Pulmonary artery endothelial cell (primary cell): ENCODE results near the gene C9orf50. TPM values are rescaled to one million over a fixed set of nuclear protein-coding genes. Genes with fewer than 3 reads are reported as not detected.

Experiments
- DNase-seq: peaks from one replicate; pipeline ENCODE4 v3.0.0-alpha.2; 2011; ENCODE audit warnings: low read depth, low spot score
- total RNA-seq: library from RNA; depleted of rRNA; stranded (reverse); fragments of >200 nt; gene quantifications from 2 replicates; pipeline ENCODE4 v1.2.3, GENCODE V29; 2014

C9orf50 gene
- total RNA-seq, 1 donor from 2014 or later: not detected

DNA sequence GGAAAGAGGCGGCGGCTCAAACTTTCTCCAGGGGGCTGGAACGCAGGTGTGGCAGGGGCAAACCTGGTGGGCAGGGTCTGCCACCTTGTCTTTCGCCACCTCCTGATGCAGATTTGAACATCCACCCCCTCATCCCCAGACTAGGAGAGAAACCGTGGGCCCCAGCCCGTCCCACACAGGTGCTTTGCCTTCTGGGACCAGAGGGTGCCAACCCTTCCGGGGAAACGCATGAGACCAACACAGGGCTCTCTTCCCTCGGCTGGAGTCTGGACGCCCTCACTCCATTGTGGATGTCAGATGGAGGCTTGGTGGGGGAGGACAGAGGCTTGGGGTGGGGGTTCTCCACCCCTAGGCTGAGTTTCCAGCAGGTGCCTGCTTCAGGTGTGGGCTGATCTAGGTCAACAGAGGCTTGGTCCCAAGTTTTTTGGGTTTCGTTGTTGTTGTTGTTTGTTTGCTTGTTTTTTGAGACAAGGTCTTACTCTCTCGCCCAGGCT lies 9.5 kb downstream of the C9orf50 start:
- no peak for DNase-seq

DNA sequence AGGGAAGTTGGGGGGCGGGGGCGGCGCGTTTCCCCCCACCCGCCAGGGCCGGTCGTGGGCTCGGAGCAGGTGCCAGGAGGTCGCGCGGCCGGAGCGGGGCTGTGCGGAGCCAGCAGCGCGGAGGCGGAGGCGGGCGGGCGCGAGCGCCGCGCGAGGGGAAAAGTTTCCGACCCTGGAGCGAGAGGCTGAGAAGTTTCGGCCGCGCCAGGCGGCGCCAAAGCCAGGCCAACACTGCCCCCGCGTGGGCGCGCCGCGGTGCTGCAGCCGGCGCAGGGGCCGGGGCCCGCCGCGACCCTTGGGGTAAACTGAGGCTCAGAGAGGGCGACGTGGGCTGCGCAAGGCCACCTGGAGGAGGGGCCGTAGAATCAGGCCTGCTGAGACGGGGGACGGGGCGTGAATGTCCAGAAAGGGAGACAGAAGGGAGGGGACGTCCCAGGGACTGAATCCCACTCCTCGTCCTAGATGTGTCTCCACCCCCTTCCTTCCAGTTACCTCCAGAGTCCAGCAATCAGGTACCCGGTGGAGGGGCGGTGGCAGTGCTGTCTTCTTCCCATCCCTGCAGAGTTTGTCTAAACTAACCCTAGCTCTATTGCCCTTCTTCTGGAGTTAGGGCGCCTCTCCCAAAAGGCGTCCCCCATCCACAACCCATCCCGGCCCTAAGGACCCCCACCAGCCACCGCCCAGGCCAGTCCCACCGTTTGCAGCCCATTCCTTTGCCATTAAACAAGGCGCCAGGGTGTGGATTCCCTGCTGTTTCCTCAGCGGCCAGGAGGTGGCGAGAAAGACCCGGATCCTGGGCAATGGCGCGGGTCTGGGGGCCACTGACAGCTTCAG lies 10.2 kb downstream of the C9orf50 start:
- no peak for DNase-seq

DNA sequence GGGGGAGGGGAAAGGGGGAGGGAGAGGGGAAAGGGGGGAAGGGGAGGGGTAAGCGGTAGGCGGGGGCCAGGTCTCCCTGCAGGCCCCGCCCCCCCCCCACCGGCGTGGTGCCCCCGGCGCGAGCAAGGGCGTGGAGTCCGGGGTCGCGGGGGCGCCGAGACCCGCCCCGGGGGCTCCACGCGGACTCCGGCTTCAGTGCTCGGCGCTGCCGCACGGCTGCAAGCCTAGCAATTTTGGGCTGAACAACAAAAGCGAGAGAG lies 10.8 kb downstream of the C9orf50 start:
- DNase-seq: no peak

DNA sequence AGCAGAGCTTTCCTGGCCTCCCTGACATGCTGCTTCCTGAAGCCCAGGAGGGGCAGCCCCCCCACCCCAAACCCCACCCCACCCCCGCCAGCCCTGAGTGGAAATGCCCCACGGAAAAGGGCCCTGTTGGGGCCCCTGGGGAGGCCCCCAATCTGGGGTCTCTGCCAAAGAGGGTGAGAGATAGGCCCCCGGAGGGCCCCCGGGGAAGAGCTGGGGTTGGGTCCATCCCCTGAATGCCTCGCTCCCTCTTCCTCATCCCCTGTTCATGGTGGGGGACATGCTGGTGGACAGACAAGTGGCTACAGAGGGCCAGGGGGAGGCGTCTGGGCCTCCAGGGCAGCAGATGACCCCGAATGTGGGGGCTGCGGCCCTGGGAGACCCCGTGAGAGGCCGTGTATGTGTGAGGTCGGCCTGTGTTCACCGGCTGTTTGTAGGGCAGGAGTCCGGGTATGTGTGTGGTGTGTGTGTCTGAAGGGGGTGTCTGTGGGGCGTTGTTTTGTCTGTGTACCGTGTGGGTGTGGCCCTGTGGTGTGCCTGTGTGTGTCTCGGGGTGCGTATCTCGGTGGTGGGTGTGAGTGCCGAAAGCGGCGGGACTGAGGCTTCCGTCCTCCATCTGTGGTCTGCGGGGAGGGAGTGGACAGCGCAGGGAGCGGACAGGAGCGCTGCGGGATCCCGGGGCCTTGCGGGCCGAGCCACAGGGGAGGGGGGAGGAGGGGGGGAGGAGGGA lies 11.3 kb downstream of the C9orf50 start:
- DNase-seq: no peak

DNA sequence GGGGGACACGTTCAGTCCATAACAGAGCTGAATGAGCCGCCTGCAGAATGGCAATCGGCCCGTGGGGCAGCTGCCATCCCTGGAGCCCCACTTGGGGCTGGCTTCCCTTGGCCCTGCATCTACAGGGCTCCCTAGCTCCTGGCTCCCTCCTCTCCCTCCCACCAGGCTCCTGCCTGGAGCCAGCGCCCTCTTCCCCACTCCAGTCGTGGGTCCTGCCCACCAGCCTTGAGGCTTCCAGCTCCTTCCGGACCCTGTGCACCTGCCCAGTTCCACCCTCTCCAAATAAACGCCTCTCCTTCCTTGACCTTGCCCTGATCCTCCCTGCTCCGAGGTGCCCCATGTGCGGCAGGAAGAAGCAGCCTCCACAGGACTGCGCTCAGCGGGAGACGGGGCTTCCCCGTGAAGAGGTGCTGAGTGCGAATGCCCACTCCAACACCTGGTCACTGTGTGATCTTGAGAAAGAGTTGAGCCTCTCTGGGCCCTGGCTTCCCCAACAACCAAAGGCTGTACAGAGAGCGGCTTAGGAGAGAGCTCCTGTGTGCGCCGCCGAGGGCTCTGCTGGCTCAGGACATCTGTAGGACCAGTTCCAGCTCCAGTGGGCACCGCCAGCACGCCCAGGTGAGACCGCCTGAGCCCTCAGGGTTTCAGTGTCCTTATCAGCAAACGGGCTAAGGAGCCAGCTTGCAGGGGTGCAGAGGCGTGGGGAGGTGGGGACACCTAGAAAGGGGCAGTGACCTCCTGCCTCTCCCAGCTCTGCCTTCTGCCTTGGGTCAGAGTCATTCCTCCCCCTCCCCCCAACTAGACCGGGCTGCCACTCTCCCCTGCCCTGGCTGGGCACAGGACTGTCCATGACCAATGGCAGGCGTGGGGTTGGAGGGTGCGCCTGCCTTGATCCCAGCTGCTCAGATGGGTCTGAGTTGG lies 12.1 kb downstream of the C9orf50 start:
- DNase-seq: no peak

DNA sequence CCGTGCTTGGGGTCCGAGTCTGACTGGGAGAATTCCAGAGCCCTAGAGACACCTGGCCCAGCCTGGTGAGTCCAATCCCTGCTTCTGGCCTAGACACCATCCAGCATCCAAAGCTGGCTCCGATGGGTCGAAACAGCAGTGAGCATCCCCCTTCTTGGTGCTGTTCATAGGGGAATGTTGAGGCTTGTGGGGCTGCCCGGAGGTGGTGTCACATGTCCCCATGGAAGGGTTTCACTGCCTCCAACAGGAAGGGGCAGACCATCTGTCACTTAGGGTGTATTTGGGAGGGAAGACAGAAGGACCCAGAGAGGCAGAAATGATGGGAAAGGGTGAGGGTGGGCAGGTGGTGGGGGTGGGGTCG lies 13.9 kb downstream of the C9orf50 start:
- no peak for DNase-seq

DNA sequence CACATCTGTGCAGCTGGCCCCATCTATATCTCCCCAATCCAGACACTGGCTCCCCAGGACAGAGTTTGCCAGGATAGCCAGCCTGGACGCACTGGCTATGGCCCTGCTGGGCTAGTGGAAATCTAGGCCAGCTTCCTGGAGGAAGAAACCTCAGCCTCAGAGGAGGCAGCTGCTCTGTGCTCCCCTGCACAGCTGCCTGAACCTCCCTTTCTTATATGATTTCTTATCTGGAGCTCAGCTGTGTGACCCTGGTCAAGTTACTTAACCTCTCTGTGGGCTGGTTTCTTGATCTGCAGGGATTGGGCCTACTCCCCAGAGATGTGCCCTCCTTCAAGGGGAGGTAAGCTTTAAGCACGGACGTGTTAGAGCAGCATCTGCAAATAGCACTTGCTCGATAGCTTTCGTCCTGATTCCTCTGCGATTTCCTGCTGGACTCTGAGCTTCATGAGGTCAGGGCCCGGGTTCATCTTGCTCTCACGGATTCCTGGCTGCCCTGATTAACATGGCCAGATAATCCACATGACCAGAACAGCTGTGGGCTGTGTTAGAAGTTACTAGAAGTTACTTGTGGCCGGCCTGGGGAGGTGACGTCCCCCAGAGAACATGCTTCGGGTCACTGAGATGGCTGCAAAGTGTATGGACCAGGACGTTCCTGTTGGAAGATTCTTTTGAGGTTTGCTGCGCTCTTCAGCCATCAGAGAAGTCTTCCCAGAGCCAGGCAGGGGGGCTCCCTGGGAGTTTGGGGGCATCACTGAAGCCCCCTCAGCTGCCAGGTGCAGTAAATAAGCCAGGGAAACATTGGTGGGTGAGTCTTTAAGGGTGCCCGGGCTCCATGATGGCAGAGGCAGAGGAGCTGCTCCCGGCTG lies 14.5 kb downstream of the C9orf50 start:
- no peak for DNase-seq

DNA sequence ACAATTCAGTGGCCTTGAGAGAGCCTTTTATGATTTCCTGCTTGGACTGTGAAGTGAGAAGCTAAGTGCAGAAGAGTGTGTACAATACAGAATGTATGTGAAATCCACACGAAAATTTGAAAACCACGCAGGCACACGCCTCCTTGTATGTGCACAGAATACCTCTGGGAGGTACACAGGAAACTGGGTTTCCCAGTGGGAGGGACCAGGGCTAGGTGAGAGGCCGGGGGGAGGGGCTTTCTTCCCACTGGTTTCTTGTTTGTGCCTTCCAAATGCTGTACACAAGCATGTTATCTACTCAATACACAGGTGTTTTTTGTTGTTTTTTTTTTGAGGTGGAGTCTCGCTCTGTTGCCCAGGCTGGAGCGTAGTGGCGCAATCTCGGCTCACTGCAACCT lies 16.1 kb downstream of the C9orf50 start:
- no peak for DNase-seq

DNA sequence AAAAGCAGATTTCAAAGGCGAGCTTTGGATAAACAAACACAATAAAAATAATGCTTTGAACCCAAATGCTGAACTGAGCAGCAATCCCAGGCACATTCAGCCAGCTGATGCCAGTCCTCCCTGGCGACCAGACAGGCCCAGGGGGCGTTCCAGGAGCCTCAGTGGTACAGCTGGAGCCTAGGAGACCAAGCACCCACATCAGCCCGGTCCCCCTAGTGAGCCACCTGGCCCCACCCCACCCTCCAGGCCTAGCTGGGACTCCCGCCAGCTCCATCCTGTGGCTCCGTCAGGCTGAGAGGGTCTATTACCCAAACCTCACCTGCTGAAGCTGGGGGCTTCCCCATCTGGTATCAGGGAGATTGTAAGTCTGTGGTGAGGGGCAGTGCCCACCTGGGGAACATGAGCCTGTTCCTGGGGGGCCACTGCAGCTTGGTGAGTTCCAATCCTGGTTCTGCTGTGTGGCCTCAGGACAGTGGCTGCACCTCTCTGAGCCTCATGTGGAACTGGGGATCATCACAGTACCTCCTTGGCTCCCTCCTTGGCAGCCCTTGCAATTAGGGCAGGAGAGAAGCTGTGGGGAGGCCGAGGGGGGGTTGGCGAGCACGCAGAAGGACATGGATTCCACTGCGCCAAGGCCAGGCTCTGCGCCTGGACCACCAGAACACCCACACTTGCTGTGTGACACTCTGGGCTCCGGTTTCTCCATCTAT lies 16.7 kb downstream of the C9orf50 start:
- DNase-seq: no peak

DNA sequence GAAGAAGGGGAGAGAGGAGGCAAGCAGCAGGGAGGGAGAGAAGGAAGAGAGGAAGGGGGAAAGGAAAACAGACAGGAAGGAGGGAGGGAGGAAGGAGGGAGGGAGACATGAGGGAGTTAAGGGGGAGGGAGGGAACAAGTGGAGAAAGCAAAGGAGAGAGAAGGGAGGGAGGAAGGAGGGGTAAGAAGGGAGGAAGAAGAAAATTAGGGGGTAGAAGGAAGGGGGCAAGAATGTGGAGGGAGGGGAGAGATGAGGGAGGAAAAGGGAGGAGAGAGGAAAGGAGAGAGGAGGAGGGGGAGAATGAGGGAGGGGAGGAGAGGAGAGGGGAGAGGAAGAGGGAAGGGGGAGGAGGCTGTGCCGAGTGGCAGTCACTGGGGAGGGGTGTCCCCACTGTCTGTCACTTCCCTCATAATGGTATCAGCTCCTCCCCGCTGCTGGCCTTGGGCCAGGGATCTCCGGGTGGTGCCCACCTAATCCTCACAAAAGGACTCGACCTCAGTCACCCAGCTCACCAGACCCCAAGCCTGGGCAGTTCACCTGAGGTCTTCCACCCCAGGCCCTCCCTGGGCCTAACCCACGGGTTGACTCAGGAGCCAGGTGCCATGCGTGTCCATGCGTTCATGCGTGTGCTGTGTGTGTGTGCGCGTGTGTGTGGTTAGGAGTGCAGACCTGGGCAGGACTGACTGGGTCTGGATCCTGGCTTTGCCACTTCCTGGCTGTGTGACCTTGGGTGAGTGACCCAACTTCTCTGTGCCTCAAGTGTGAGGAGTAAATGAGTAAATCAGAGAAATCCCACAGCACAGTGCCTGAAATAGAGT lies 18.1 kb downstream of the C9orf50 start:
- no peak for DNase-seq

DNA sequence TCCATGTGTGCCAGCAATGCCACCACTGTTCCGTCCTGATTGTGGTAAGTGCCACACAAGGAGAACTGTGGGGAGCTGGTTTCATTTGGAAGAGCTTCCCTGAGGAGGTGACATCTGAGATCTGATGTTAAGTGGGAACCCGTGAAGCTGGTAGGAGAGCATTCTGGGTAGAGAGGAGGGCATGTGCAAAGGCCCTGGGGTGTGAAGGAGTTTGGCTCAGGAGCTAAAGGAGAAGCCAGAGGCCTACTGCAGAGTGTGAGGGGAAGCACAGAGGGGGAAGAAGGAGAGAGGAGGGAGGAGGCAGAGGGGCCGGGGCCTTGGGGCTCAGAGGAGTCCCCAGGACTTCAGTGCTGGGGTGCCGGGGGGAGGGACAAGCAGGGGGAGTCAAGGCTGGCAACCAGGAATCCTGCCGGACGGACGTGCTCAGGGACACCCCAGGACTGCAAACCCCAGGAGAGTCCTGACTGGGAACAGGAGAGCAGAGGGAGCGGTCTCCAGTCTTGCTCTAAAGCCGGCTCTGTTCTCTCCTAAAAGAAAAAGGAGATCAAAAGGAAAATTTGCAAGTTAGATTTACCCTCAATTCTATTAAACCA lies 19.7 kb downstream of the C9orf50 start:
- DNase-seq: no peak

DNA sequence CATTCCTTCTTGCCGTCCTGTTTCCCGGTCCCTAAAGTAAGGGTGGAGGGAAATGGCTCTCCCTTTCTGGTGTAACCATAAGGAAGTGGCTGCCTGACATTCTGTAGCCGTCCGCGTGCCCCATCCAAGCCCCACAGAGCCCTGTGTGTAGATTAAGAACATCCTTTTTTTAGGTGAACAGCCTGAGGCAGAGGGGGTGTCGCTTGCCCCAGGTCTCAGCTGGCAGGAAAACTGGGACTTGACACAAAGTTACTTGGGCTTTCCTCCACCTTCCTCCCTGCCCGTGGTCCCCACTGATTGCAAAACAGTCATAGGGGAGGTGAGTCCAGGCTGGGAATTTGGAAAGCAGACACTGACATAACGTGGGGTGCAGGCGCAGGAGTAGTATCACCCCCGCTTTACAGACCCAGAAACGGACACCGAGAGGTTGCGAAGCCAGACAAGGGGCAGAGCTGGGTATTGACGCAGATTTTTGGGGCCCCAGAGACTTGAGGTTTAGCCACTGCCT lies 22.8 kb downstream of the C9orf50 start:
- no peak for DNase-seq

DNA sequence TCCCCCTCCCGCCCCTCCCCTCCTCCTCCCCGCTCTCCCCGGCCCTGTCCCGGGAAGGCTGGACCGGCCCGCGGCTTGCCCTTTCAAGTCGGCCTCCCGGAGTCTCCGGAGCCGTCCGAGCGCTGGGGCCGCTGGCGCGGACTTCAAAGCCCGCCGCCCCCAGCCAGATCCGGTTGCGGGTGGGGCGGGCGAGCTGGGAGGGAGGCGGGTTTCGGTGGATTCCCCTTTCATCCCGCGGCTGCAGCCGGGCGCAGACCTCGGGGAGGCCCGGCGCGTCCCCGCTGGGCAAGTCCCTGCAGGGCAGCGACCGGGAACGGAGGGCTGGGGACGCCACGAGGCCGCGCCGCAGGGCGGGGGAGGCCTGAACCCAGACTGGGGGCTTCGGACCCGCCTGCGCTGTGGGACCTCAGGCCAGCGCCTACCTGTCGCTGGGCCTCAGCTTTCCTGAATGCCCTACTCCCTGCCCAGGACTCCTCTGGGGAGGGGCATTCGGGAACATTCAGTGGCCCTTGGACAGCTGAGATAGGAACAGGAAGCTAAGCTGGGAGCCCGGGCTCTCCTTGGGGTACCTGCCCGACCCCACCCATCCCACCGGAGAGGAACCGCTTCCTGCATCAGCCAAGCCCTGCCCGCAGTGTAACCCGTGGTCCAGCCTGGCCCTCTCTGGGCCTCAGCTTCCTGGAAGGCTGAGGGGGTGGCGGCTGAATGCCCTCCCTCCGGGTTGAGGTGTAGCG lies 23.4 kb downstream of the C9orf50 start:
- DNase-seq: no peak

DNA sequence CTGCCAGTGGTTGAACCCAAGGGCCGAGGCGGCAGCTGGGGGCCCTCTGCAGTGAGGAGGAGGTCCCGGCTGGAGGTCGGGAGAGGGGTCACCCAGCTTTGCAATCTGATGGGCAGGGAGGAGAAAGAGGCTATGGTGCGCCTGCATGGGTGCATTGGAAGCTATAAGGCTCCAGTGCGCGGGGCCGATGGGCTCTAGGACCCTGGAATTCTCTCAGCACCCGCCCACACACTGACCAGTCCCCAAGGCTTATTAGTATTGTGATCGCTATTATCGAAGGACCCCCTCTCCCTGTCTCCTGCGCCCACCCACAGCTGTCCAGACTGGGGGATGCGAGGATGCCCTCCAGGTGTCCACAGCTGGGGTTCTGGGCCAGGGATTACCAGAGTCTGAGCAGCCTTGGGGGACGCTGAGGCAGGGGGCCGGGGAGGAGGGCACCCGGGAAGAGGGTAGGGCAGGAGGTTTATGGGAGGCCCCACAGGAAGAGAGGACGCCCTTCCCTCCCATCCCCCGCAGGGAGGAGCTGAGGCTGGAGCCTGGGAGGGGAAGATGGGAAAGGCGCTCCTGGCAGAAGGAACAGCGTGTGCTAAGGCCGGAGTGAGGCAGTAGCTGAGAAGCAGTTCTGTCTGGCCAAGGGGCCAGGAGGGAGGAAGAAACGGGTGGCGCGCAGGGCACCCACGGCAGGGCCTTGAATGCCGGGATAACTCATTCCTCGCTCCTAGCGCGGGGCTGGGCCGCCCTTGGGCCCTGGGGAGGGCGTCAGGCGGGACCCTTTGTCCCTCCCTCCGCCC lies 24.2 kb downstream of the C9orf50 start:
- DNase-seq: no peak

DNA sequence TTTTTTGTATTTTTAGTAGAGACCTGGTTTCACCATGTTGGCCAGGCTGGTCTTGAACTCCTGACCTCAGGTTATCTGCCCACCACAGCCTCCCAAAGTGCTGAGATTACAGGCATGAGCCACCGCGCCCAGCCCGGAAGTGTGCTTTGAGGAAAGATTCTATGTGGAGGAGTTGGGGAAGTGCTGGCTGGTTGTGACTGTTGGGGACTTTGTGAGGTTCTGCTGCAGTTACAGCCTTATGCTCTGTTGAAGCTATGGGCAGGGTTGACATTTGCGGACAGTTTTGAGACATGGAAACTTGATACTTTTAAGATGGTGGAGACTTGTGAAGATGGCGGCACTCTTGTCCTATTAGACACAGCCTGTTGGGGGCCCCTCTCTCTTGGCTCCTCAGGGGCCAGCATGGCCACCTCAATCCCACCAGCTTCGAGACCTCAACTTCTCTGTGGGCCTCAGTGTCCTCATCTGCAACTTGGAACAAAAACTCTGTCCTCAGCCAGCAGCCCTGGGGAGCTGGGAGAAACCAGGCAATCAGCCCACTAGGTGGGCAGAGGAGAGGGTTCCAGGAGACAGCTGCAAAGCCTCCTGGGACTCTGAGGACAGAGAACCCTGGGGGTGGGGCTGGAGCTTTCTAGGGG lies 24.9 kb downstream of the C9orf50 start:
- DNase-seq: no peak

DNA sequence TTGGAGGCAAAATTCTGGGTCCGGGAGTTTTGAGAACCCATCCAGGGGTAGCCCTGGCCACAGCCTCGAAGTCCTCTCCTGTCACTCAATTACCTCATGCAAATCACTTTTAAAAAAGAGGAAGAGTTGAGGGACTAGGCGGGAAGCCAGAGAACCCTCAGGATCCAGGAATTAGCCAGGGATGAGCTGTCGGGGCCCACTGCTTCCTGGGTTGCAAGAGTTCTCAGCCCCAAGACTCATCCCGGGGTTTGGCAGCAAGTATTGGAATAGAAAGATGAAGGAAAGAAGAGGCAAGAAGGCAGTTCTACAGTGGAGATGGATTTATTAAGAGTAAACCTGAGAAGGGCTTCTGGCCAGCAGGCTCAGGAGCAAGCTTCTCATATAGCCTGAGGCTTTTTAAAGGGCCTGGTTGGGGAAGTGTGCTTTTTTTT lies 25.6 kb downstream of the C9orf50 start:
- no peak for DNase-seq

DNA sequence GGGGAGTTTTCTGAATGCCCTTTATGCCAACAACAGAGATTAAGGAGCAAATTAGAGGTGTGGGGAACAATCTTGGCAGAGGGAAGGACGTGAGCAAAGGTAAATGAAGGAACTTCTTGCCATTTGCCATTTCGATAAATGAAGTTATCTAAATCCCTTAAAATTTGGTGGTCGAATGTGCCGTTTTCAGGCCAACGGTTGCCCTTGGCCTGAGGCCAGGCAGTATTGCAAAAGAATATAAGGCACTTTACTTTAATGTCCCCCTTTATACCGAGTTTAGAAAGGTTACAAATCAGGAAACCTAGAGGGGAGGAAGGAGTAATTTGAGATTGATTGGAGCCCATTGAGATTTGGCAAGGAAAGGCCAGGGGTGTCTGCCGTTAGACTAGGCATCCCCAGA lies 26.3 kb downstream of the C9orf50 start:
- DNase-seq: no peak
